SH-SY5Y (cell line): ENCODE results near the gene RNU6-9.

Experiments used
- GATA2 ChIP-seq: IDR thresholded peaks from 2 replicates; pipeline ENCODE4 v1.6.1; 2011; ENCODE audit warnings: mild to moderate bottlenecking, low read depth, low read length
- GATA3 ChIP-seq: IDR thresholded peaks from 2 replicates; pipeline ENCODE4 v1.6.1; 2011; ENCODE audit warnings: low read depth, mild to moderate bottlenecking, low read length, moderate library complexity

- no peak for TF ChIP-seq GATA3
- TF ChIP-seq GATA2: no peak
Observed at GRCh38 chr19:941292-942132, 48.2 kb downstream of the RNU6-9 start.
